ENCODE data around the gene CCDC192.

The CCDC192 gene

DNA sequence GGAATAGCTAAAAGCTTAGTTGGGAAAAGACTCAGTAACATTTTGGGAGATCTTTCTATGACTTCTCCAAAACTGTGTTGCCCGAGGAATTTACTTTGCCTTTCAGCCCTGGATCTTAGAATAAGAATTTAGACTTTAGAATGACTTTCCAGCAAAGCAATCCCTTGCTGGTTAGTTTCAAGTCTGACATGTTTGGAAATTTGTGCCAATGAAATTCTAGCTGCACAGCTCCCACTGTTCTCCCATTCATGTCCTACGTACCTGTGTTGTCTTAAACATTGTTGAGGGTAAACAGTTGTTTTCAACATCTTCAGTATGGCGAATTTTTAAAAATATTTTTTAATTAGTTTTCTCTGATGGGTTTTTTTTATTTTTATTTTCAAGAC, 111.4 kb downstream of the CCDC192 start:
- TF ChIP-seq ZFP3 (CRISPR knock-in tag; IDR thresholded peaks at IDR 0.05) = no peak
- no peak for TF ChIP-seq ARNTL (CRISPR knock-in tag; IDR thresholded peaks at IDR 0.05; ENCODE audit: borderline replicate concordance, low read depth)
- no peak for TF ChIP-seq CSDC2 (CRISPR knock-in tag; IDR thresholded peaks at IDR 0.05)
- peak; percentile 14; the same call in 2 of the 3 replicates for ATAC-seq

DNA sequence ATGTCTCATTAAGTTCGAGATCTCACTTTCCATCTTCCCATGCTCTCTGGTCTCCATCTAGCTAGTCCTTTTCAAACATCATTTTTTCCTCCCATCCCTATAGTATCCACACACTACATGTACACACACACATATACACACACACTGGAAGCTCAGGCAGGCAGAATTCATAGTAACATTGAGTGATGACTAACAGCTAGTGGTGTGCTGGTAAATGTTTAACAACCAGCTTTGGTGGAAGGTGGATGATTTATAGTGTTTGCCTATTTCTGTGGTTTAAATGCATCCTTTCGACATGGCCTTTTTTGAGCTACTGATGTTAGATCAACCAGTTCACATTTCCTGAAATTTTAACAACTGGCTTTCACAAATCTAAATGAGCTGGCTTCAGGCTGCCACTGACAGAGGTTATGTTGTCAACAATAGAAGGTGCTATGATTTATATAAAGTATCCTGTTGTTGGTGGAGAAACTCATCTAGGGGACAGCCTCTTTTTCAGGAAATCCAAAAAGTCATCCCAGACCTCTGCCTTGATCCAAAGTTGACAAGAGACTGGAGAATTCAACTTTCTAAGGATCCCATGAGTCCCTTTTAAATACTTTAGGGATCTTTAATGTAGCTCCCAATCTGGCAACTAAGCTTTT, 117.8 kb downstream of the CCDC192 start:
- TF ChIP-seq, protein P1, sequence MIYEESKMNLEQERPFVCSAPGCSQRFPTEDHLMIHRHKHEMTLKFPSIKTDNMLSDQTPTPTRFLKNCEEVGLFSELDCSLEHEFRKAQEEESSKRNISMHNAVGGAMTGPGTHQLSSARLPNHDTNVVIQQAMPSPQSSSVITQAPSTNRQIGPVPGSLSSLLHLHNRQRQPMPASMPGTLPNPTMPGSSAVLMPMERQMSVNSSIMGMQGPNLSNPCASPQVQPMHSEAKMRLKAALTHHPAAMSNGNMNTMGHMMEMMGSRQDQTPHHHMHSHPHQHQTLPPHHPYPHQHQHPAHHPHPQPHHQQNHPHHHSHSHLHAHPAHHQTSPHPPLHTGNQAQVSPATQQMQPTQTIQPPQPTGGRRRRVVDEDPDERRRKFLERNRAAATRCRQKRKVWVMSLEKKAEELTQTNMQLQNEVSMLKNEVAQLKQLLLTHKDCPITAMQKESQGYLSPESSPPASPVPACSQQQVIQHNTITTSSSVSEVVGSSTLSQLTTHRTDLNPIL (CRISPR knock-in tag; IDR thresholded peaks at IDR 0.05; ENCODE audit: low read depth) = no peak
- peak; percentile 69; the same call in 1 of the 2 replicates for TF ChIP-seq TOX (CRISPR knock-in tag; IDR thresholded peaks at IDR 0.05; ENCODE audit: borderline replicate concordance)
- TF ChIP-seq ISL1 (CRISPR knock-in tag; IDR thresholded peaks at IDR 0.05) = no peak
- ATAC-seq = peak; percentile 72

DNA sequence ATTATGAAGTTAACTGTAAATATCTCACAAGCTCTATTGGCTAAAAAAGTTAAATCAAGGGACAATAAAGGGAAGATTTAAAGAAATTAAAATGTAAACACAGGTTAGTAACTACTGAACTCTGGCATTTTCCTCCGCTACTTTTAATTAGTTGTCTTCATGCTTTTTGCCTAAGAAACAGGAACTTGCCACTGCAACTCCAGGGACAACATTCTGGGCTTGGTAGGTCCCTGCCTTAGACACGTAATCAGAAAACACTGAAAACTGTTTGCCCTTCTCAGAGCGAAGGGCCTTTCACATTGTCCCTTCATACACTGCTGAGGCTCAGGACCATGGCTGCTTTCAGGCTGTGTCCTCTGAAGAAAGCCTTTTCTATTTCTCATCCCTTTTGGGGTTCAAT, 118.7 kb downstream of the CCDC192 start:
- TF ChIP-seq PPARA (CRISPR knock-in tag; IDR thresholded peaks at IDR 0.05; ENCODE audit: borderline replicate concordance) = no peak
- no peak for TF ChIP-seq ISL1 (CRISPR knock-in tag; IDR thresholded peaks at IDR 0.05)
- no peak for TF ChIP-seq RARB (CRISPR knock-in tag; IDR thresholded peaks at IDR 0.05)
- no peak for TF ChIP-seq TCF4 (CRISPR knock-in tag; IDR thresholded peaks at IDR 0.05; ENCODE audit: borderline replicate concordance)
- TF ChIP-seq, protein P2, sequence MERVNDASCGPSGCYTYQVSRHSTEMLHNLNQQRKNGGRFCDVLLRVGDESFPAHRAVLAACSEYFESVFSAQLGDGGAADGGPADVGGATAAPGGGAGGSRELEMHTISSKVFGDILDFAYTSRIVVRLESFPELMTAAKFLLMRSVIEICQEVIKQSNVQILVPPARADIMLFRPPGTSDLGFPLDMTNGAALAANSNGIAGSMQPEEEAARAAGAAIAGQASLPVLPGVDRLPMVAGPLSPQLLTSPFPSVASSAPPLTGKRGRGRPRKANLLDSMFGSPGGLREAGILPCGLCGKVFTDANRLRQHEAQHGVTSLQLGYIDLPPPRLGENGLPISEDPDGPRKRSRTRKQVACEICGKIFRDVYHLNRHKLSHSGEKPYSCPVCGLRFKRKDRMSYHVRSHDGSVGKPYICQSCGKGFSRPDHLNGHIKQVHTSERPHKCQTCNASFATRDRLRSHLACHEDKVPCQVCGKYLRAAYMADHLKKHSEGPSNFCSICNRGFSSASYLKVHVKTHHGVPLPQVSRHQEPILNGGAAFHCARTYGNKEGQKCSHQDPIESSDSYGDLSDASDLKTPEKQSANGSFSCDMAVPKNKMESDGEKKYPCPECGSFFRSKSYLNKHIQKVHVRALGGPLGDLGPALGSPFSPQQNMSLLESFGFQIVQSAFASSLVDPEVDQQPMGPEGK (CRISPR knock-in tag; IDR thresholded peaks at IDR 0.05; ENCODE audit: borderline replicate concordance) = no peak
- no peak for TF ChIP-seq GLIS3 (CRISPR knock-in tag; IDR thresholded peaks at IDR 0.05)
- TF ChIP-seq OSR1 (CRISPR knock-in tag; IDR thresholded peaks at IDR 0.05) = no peak
- TF ChIP-seq CSDC2 (CRISPR knock-in tag; IDR thresholded peaks at IDR 0.05) = no peak
- TF ChIP-seq, protein P3, sequence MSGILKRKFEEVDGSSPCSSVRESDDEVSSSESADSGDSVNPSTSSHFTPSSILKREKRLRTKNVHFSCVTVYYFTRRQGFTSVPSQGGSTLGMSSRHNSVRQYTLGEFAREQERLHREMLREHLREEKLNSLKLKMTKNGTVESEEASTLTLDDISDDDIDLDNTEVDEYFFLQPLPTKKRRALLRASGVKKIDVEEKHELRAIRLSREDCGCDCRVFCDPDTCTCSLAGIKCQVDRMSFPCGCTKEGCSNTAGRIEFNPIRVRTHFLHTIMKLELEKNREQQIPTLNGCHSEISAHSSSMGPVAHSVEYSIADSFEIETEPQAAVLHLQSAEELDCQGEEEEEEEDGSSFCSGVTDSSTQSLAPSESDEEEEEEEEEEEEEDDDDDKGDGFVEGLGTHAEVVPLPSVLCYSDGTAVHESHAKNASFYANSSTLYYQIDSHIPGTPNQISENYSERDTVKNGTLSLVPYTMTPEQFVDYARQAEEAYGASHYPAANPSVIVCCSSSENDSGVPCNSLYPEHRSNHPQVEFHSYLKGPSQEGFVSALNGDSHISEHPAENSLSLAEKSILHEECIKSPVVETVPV (CRISPR knock-in tag; IDR thresholded peaks at IDR 0.05) = no peak
- no peak for ATAC-seq

DNA sequence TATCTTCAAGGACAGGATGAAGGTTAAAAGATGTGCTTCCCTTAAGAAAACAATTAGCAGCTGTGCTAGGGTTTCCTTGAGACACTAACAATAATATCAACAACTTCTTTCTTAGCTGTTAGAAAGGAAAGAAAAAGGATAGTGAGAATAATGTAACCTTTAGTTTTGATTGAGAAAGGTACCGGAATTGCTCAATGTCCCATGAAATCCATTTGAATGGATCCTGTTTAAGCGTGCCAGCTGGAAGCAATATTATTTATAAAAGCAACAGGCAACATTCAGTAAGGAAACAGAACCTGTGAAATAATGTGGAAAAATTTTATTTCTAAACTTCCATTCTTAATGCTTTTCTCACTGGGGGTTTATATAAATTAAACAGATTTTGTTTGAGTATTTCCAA, 120.9 kb downstream of the CCDC192 start:
- no peak for ATAC-seq
- TF ChIP-seq BACH2 (CRISPR knock-in tag; IDR thresholded peaks at IDR 0.05; ENCODE audit: borderline replicate concordance) (no peak), ZFP30 (CRISPR knock-in tag; IDR thresholded peaks at IDR 0.05) (no peak), TOX (CRISPR knock-in tag; IDR thresholded peaks at IDR 0.05; ENCODE audit: borderline replicate concordance) (no peak), SNAI2 (CRISPR knock-in tag; IDR thresholded peaks at IDR 0.05) (no peak), ZNF70 (CRISPR knock-in tag; IDR thresholded peaks at IDR 0.05) (no peak)

DNA sequence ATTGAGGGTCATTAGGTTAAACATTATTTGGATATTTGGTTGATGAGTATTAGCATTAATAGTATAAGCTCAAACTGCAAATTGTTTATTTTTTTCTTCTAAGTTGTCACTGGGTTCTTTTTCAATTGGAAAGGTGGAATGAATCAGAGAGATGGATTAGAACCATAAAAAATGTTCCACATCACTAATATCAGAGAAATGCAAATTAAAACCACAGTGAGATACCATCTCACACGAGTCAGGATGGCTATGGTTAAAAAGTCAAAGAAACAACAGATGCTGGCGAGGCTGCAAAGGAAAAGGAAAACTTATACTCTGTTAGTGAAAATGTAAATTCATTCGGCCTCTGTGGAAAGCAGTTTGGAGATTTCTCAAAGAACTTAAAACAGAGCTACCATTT, 122.8 kb downstream of the CCDC192 start:
- ATAC-seq = peak; percentile 86
- TF ChIP-seq TCF4 (CRISPR knock-in tag; IDR thresholded peaks at IDR 0.05; ENCODE audit: borderline replicate concordance) = no peak
- TF ChIP-seq ESRRG (CRISPR knock-in tag; IDR thresholded peaks at IDR 0.05) = no peak
- TF ChIP-seq PPARA (CRISPR knock-in tag; IDR thresholded peaks at IDR 0.05; ENCODE audit: borderline replicate concordance) = no peak
- TF ChIP-seq, protein P4, sequence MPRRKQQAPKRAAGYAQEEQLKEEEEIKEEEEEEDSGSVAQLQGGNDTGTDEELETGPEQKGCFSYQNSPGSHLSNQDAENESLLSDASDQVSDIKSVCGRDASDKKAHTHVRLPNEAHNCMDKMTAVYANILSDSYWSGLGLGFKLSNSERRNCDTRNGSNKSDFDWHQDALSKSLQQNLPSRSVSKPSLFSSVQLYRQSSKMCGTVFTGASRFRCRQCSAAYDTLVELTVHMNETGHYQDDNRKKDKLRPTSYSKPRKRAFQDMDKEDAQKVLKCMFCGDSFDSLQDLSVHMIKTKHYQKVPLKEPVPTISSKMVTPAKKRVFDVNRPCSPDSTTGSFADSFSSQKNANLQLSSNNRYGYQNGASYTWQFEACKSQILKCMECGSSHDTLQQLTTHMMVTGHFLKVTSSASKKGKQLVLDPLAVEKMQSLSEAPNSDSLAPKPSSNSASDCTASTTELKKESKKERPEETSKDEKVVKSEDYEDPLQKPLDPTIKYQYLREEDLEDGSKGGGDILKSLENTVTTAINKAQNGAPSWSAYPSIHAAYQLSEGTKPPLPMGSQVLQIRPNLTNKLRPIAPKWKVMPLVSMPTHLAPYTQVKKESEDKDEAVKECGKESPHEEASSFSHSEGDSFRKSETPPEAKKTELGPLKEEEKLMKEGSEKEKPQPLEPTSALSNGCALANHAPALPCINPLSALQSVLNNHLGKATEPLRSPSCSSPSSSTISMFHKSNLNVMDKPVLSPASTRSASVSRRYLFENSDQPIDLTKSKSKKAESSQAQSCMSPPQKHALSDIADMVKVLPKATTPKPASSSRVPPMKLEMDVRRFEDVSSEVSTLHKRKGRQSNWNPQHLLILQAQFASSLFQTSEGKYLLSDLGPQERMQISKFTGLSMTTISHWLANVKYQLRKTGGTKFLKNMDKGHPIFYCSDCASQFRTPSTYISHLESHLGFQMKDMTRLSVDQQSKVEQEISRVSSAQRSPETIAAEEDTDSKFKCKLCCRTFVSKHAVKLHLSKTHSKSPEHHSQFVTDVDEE (CRISPR knock-in tag; IDR thresholded peaks at IDR 0.05) = no peak
- TF ChIP-seq OSR1 (CRISPR knock-in tag; IDR thresholded peaks at IDR 0.05) = no peak
- no peak for TF ChIP-seq ZC3H10 (CRISPR knock-in tag; IDR thresholded peaks at IDR 0.05)
- TF ChIP-seq TOX (CRISPR knock-in tag; IDR thresholded peaks at IDR 0.05; ENCODE audit: borderline replicate concordance) = no peak; the same call in 1 of the 2 replicates
- TF ChIP-seq, protein P5, sequence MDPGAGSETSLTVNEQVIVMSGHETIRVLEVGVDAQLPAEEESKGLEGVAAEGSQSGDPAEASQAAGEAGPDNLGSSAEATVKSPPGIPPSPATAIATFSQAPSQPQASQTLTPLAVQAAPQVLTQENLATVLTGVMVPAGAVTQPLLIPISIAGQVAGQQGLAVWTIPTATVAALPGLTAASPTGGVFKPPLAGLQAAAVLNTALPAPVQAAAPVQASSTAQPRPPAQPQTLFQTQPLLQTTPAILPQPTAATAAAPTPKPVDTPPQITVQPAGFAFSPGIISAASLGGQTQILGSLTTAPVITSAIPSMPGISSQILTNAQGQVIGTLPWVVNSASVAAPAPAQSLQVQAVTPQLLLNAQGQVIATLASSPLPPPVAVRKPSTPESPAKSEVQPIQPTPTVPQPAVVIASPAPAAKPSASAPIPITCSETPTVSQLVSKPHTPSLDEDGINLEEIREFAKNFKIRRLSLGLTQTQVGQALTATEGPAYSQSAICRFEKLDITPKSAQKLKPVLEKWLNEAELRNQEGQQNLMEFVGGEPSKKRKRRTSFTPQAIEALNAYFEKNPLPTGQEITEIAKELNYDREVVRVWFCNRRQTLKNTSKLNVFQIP (CRISPR knock-in tag; IDR thresholded peaks at IDR 0.05; ENCODE audit: borderline replicate concordance, low read depth) = no peak
- no peak for TF ChIP-seq ISL1 (CRISPR knock-in tag; IDR thresholded peaks at IDR 0.05)
- no peak for TF ChIP-seq BACH2 (CRISPR knock-in tag; IDR thresholded peaks at IDR 0.05; ENCODE audit: borderline replicate concordance)
- TF ChIP-seq CSDC2 (CRISPR knock-in tag; IDR thresholded peaks at IDR 0.05) = no peak
- TF ChIP-seq, protein P3 (CRISPR knock-in tag; IDR thresholded peaks at IDR 0.05) = no peak
- TF ChIP-seq RARB (CRISPR knock-in tag; IDR thresholded peaks at IDR 0.05) = no peak
- TF ChIP-seq, protein P1 (CRISPR knock-in tag; IDR thresholded peaks at IDR 0.05; ENCODE audit: low read depth) = no peak
- TF ChIP-seq GLIS3 (CRISPR knock-in tag; IDR thresholded peaks at IDR 0.05) = no peak
- TF ChIP-seq ZFP30 (CRISPR knock-in tag; IDR thresholded peaks at IDR 0.05) = no peak

Data from SK-N-SH treated with all-trans-retinoic acid at 6 μM for 48 hours (cell line).